ENCODE data around the gene PHACTR1. TPM values are rescaled to one million over a fixed set of nuclear protein-coding genes. Genes with fewer than 3 reads are reported as not detected.

Gene PHACTR1
- total and polyA plus RNA-seq, 9 of the 15 experiments (the other 6 are each of a cell fraction or from before 2014, with no cell fraction given): 11.5 to 32.6 (median 22.0) TPM

DNA sequence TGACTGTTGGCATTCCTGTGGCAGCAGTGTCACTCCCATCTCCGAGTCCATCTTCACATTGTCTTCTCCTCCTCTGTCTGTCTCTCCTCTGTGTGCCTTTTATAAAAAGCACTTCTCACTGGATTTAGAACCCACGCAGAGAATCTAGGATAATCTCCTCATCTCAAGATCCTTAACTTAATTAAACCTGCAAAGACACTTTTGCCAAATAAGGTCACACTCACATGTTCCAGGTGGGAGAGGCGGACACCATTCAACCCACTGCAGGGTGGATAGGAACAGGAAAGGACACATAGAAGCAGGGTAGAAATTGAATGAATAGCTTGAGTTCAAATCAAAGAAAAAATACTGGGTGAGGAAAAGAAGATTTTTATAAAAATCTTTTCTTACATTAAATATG, 292.5 kb downstream of the PHACTR1 start (continued):
- TF ChIP-seq, protein P1, sequence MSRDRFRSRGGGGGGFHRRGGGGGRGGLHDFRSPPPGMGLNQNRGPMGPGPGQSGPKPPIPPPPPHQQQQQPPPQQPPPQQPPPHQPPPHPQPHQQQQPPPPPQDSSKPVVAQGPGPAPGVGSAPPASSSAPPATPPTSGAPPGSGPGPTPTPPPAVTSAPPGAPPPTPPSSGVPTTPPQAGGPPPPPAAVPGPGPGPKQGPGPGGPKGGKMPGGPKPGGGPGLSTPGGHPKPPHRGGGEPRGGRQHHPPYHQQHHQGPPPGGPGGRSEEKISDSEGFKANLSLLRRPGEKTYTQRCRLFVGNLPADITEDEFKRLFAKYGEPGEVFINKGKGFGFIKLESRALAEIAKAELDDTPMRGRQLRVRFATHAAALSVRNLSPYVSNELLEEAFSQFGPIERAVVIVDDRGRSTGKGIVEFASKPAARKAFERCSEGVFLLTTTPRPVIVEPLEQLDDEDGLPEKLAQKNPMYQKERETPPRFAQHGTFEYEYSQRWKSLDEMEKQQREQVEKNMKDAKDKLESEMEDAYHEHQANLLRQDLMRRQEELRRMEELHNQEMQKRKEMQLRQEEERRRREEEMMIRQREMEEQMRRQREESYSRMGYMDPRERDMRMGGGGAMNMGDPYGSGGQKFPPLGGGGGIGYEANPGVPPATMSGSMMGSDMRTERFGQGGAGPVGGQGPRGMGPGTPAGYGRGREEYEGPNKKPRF (IDR thresholded peaks at IDR 0.05; ENCODE audit: low read depth, low read length): no peak
- no peak for TF ChIP-seq EP400 (IDR thresholded peaks at IDR 0.05)
- TF ChIP-seq, protein P2, sequence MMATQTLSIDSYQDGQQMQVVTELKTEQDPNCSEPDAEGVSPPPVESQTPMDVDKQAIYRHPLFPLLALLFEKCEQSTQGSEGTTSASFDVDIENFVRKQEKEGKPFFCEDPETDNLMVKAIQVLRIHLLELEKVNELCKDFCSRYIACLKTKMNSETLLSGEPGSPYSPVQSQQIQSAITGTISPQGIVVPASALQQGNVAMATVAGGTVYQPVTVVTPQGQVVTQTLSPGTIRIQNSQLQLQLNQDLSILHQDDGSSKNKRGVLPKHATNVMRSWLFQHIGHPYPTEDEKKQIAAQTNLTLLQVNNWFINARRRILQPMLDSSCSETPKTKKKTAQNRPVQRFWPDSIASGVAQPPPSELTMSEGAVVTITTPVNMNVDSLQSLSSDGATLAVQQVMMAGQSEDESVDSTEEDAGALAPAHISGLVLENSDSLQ (IDR thresholded peaks at IDR 0.05): no peak
- TF ChIP-seq NBN (IDR thresholded peaks at IDR 0.05; ENCODE audit: low read depth): no peak
- TF ChIP-seq FOXA3 (CRISPR knock-in tag; conservative IDR thresholded peaks at IDR 0.05 in 1 of 2, IDR thresholded peaks at IDR 0.05 in 1 of 2): no peak

DNA sequence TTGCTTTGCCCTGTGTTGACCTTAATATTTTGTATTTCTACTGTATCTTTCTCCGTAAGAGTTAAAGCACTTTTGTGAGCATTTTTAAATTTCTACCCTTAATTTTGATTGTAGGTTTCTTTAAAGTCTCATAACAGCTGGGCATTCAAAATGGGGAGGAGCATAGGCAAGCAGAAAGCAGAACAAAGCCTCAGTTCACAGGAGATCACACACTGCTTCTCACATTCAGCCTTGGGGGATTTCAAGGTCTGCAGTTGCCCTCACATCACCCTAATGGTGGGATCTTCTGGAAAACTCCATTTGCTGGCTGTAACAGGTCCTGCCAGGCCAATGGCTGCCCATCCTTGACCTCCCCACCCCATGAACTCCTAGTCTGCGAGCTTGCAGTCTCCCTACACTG, 292.9 kb downstream of the PHACTR1 start:
- ATAC-seq (no peak), FAIRE-seq (no peak), DNase-seq (ENCODE audit: extremely low read depth in 1 of 4, low spot score in 3 of 4) (no peak)
- ChIA-PET POLR2A (no interaction called here), CTCF (ENCODE audit: low intra/inter-chr PET ratio) (no interaction called here)
- no peaks in the 10 kb centered on the region for H3K9me3 ChIP-seq (replicated peaks; ENCODE audit: control insufficient read depth, insufficient read depth, low read depth, low read length)
- peaks cover 5 to 9% of the 10 kb centered on the region in 2 experiments; a peak in 3 of 5 replicates for H3K4me1 ChIP-seq (replicated peaks in 1 of 2; ENCODE audit: control insufficient read depth in 2 of 2, insufficient read depth in 2 of 2, low read length in 2 of 2)
- intact Hi-C loops (cut with micrococcal nuclease) (no loop called here), in situ Hi-C loops (cut with MboI) (no loop called here)
- no peak overlapping the region for H3K9ac ChIP-seq (ENCODE audit: insufficient read depth in 1 of 2, low read depth in 2 of 2, low read length in 2 of 2)
- TF ChIP-seq POLR3A (IDR thresholded peaks at IDR 0.05; ENCODE audit: borderline replicate concordance, extremely low read depth, insufficient read depth, insufficient read length): no peak
- TF ChIP-seq, protein P3, sequence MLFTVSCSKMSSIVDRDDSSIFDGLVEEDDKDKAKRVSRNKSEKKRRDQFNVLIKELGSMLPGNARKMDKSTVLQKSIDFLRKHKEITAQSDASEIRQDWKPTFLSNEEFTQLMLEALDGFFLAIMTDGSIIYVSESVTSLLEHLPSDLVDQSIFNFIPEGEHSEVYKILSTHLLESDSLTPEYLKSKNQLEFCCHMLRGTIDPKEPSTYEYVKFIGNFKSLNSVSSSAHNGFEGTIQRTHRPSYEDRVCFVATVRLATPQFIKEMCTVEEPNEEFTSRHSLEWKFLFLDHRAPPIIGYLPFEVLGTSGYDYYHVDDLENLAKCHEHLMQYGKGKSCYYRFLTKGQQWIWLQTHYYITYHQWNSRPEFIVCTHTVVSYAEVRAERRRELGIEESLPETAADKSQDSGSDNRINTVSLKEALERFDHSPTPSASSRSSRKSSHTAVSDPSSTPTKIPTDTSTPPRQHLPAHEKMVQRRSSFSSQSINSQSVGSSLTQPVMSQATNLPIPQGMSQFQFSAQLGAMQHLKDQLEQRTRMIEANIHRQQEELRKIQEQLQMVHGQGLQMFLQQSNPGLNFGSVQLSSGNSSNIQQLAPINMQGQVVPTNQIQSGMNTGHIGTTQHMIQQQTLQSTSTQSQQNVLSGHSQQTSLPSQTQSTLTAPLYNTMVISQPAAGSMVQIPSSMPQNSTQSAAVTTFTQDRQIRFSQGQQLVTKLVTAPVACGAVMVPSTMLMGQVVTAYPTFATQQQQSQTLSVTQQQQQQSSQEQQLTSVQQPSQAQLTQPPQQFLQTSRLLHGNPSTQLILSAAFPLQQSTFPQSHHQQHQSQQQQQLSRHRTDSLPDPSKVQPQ (CRISPR knock-in tag; IDR thresholded peaks at IDR 0.05; ENCODE audit: borderline replicate concordance): no peak
- BruUV-seq (replicated peaks): no TSS peak
- H3K36me3 ChIP-seq (ENCODE audit: control insufficient read depth, insufficient read depth, low read length): no peaks in the 10 kb centered on the region
- 0% methylated on average over 2 of the region's 2 CpGs for WGBS (ENCODE audit: insufficient coverage, low coverage, missing lambda C conversion rate)
- H3K4me2 ChIP-seq (ENCODE audit: insufficient read depth, low read length): no peak overlapping the region
- no peak overlapping the region for H3K27ac ChIP-seq (ENCODE audit: extremely low read depth, low read depth, low read length)
- no peak overlapping the region for H3K4me3 ChIP-seq
- H2AFZ ChIP-seq (ENCODE audit: low read depth, low read length): no peak overlapping the region
- H4K20me1 ChIP-seq (replicated peaks; ENCODE audit: control insufficient read depth, insufficient read depth, low read length): no peaks in the 10 kb centered on the region; the same call in 1 of the 2 replicates
- H3K79me2 ChIP-seq (ENCODE audit: control insufficient read depth, insufficient read depth, low read length): no peaks in the 10 kb centered on the region
- no peaks in the 10 kb centered on the region for H3K9me1 ChIP-seq (ENCODE audit: control insufficient read depth, insufficient read depth, low read length)
- H3K27me3 ChIP-seq (ENCODE audit: control insufficient read depth in 2 of 2, insufficient read depth in 2 of 2, low read length in 2 of 2): peaks cover 26 to 42% of the 10 kb centered on the region in 2 experiments
